ENCODE results near the gene SLC25A26. TPM values are rescaled to one million over a fixed set of nuclear protein-coding genes. Genes with fewer than 3 reads are reported as not detected.

Gene SLC25A26
- total RNA-seq, 1 donor from 2014 or later, result 12.4 TPM

DNA sequence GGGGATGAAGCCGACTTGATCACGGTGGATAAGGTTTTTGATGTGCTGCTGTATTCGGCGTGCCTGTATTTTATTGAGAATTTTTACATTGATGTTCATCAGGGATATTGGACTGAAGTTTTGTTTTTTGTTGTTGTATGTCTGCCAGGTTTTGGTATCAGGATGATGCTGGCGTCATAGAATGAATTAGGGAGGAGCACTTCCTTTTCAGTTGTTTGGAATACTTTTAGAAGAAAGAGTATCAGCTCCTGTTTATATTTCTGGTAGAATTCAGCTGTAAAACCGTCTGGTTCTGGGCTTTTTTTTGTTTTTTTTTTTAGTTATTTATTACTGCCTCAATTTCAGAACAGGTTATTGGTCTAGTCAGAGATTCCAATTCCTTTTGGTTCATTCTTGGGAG is 93.7 kb downstream of the SLC25A26 start:
- intact Hi-C loops (cut with micrococcal nuclease), result no loop called here

- intact Hi-C loops (cut with micrococcal nuclease), result no loop called here
Observed at GRCh38 chr3:66317750-66318376, 97.1 kb downstream of the SLC25A26 start.

DNA sequence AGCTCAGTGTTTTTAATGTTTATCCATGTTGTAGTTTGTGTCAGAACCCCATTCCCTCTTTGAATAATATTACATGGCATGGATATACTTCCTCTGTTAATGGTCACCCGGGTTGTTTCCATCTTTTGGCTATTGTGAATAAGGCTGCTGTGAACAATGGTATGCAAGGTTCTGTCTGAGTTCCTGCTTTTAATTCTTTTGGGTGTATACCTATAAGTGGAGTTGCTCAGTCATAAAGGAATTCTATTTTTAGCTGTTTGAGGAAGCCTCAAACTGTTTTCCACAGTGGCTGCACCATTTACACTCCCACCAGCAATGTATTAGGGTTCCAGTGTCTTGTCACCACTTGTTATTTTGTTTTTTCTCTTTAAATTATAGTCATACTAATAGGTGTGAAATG is 99.6 kb downstream of the SLC25A26 start:
- intact Hi-C loops (cut with micrococcal nuclease), result no loop called here

GRCh38 chr3:66322436-66322835 is 101.6 kb downstream of the SLC25A26 start:
- intact Hi-C loops (cut with micrococcal nuclease), result no loop called here

DNA sequence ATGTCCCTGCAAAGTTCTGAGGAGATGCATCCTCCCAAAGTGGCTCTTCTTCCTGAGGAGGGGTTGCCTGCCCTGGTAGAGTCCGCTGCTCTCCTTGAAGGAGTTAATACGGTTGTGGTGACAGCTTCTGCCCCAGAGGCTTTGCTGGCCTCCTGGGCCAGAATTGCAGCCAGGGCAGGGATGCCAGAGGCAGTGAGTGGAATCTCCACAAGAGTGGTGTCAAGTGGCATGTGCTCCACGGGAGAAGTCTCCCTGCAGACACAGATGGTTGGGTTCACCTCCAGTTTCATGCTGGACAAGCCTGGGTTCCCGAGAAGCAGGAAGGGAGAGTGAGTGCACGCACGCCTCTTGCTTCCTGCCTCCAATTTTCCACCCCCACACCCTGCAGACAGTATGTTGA is 105.5 kb downstream of the SLC25A26 start:
- intact Hi-C loops (cut with micrococcal nuclease), result no loop called here

DNA sequence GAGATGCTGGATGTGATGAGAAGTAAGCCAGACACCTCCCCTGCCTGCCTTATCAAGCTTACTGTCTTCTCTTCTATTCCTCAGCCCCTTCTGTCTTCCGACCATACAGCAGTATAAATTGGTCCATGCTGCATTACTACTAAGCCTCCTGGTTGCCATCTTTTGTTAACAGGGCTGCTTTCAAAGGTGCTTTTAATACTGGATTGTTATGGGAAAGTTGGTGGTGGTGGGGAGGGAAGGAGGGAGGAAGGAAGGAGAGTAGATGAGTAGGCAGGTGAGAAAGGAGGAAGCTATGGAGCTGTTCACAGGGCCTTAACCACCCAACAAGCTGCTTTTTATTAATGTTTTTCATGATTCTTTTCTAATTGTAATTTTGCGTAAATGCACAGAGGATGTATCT is 114.9 kb downstream of the SLC25A26 start:
- intact Hi-C loops (cut with micrococcal nuclease), result no loop called here

GRCh38 chr3:66336333-66336766 is 115.5 kb downstream of the SLC25A26 start:
- intact Hi-C loops (cut with micrococcal nuclease), result no loop called here

DNA sequence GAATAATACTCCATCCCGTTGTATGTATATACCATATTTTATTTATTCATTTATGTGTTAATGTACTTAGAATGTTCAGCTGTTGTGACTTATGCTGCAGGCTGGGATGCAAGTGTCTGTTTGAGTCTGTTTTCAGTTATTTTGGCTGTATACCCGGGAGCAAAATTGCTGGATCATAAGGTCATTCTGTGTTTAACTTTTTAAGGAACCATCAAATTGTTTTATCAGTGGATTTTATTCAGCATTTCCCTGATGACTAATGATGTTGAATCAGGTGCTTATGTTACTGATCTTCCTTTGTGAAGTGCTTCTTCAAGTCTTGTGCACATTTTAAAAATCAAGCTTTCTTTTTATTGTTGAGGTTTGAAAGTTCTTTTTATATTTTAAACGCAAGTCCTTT is 118.1 kb downstream of the SLC25A26 start:
- intact Hi-C loops (cut with micrococcal nuclease), result no loop called here

- intact Hi-C loops (cut with micrococcal nuclease), result no loop called here
Observed at GRCh38 chr3:66342717-66343356, 122.0 kb downstream of the SLC25A26 start.

GRCh38 chr3:66344391-66344811 is 123.6 kb downstream of the SLC25A26 start:
- intact Hi-C loops (cut with micrococcal nuclease), result no loop called here

DNA sequence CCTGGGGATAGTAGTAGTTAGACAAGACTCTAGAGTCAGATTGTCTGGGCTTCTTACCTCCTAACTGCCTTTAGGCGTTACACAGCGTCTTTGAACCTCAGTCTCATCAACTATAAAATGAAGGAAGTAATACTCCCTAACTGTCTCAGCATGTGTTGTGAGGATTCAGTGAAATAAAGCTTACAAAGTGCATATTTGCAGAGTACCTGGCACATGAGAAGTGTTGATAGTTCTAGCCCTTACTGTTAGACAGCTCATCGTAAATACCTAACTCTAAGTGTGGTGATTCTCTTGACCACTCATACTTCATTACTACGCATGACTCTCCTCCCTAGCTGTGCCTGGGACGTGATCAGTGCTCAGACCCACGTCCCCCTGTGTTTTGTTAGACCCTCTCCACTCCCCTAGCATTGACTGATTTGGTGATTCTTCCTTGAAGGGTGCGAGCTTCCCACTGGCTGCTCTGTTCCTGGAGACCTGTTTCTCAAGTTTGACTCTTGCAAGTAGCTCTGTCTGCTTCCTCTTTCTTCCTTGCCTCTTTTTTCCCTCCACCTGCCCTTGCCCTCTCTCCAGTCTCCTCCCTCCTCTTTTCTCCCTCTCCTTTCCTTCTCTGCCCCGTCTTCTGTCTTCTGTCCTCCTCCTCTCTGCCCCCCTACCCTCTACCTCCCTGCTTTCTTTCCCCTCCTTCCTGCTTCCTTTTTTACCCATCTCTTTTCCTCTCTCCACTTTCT is 124.2 kb downstream of the SLC25A26 start:
- intact Hi-C loops (cut with micrococcal nuclease), result no loop called here

DNA sequence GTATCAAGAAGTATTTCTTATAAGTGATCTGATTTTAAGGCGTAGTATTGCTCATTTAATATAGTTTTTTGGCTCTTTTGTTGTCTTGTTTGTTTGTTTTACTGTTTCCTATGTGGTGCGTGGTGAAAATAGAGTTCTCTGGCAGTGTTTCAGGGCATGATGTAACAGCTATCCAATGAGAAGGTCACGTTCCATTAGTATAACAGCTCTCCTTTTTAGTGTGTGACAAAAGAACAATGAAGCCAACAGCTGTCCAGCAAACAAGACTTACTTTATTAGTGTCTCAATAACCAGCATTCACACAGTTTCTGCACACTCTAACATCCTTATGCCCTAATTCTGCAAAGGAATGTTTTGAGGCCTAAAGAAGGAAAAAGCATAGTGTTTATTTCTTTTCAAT is 127.9 kb downstream of the SLC25A26 start:
- intact Hi-C loops (cut with micrococcal nuclease), result no loop called here

GRCh38 chr3:66350601-66351000 is 129.8 kb downstream of the SLC25A26 start:
- intact Hi-C loops (cut with micrococcal nuclease), result no loop called here

DNA sequence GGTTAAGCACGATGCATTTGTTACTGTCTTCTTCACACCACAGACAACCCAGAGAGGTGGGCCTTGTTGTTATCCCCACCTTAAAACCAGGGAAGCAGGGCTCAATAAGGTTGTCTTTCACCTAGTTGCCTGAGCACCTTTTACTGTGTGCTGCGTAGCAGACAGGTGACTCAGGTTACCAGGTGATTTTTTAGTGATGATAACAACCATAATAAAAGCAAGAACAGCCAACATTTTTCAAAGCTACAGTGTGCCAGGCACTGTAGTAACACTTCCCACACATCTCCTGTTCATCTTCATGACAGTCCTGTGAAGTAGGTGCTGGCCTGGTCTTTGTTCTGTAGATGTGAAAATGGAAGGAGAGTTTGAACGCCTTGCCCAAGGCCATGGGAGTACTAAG is 132.2 kb downstream of the SLC25A26 start:
- intact Hi-C loops (cut with micrococcal nuclease), result no loop called here

DNA sequence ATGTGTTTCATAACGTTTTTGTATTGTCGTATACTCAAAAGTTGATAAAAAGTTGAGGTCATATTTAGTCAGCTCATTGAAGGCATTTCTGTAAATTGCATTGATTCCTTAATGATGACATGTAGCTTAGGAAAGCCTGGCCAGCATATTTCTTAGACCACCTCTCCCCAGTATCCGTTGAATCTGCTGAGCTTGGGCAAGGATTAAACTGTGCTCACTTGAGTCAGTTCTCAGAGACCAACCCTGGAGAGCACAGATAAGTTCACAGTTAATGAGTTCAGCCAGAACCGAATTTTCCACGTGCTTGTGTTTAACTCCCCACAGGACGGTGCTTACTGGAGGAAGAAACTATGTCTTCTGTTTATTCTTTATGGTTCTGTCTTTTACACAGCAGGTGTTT is 132.7 kb downstream of the SLC25A26 start:
- intact Hi-C loops (cut with micrococcal nuclease), result no loop called here

DNA sequence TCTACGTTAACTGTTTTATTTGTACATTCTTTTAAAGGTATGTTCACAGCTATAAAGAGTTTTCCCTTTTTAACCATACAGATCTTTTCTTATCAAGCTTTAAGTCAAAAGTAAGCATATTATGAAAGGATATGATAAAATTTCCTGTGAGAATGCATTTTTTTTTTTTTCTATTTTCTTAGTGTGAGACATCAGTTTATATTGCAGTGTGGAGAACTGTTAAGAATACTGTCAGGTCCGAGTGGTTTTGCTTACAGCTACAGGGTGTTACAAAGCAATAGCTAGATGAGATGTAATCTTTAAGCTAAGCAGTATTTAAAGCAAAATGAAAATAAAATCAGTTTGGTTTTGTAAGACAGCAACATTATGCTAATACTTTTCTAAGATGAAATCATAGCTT is 133.2 kb downstream of the SLC25A26 start:
- intact Hi-C loops (cut with micrococcal nuclease), result no loop called here

DNA sequence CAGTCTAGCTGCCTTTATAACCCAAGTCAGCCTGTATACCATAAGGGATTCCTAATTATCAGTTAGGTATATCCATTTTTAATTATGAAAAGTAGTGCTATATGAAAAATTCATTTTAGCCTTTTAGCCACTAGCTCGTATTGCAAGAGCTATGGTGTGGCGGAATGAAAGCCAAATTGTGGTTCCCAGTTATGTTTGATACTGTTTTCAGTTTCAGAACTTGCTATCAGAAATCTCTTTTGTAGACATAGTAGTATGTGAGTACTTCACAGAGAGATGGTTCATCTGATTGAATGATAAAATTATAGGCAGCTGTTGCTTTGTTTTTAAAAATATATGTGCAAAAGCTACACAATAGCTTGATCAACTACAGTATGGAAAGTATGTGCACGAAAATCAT is 134.6 kb downstream of the SLC25A26 start:
- intact Hi-C loops (cut with micrococcal nuclease), result loop anchor here (5.0 kb wide), 1 partner anchor 78 kb away; no protein-coding TSS in a partner anchor

GRCh38 chr3:66355997-66356396 is 135.2 kb downstream of the SLC25A26 start:
- intact Hi-C loops (cut with micrococcal nuclease), result loop anchor here (5.0 kb wide), 1 partner anchor 79 kb away; no protein-coding TSS in a partner anchor

DNA sequence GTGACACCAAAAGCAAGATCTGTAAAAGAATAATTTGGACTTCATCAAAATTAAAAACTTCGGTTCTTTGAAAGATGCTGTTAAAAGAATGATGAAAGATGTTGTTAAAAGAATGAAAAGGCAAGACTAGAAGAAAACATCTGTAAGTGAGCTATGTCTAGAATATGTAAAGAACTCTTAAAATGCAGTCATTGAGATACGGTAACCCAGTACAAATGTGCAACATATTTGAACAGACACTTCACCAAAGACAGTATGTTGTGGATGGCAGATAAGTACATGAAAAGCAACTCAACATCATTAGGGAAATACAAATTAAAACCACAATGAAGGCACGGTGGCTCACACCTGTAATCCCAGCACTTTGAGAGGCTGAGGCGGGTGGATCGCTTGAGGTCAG is 140.6 kb downstream of the SLC25A26 start:
- intact Hi-C loops (cut with micrococcal nuclease), result no loop called here

DNA sequence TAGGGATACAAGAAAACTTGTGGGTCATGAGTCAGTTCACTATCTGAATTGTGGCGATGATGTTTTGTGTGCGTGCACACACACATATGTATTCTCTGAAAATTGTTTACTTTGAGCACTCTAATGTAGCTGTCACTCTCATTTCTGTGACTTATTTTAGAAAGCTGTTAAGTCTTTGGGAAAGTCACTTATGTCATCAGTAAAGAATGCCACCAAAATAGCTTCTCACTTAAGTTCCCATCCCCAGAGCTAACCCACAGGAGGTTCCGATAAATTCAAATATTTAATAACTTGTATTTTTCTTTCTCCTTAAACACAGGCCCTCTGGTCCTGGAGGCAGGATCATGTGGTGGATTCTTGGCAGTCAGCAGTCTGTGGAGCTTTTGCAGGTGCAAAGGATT is 141.7 kb downstream of the SLC25A26 start:
- intact Hi-C loops (cut with micrococcal nuclease), result no loop called here

DNA sequence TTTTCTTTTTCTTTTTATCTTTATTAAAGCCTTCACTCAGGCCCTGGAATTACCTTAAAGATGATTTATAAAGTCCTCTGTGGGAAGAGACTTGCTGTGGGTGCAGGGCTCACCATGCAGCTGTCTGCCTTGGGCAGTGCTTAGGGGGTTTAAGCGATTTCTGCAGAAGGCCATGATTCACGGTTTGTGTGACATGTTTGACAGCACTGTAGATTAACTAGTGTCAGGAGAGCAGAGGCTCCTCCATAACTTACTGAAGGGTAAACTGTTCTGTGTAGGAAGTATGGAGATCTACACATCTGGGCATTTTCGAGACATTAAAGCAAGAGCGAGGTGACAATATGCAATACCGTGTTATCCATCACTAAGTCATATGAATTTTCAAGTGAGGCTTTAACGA is 142.3 kb downstream of the SLC25A26 start:
- intact Hi-C loops (cut with micrococcal nuclease), result no loop called here

- intact Hi-C loops (cut with micrococcal nuclease), result no loop called here
Observed at GRCh38 chr3:66365080-66365479, 144.3 kb downstream of the SLC25A26 start.
